ENCODE measurements around the gene ACOT9. TPM values are rescaled to one million over a fixed set of nuclear protein-coding genes. Genes with fewer than 3 reads are reported as not detected.
A peak's percentile ranks its signal among the peaks of the same experiment; 100 is the strongest.

The ACOT9 gene
- total and polyA plus RNA-seq, 5 donors from 2014 or later = 20.0 to 51.6 (median 26.3) TPM

DNA sequence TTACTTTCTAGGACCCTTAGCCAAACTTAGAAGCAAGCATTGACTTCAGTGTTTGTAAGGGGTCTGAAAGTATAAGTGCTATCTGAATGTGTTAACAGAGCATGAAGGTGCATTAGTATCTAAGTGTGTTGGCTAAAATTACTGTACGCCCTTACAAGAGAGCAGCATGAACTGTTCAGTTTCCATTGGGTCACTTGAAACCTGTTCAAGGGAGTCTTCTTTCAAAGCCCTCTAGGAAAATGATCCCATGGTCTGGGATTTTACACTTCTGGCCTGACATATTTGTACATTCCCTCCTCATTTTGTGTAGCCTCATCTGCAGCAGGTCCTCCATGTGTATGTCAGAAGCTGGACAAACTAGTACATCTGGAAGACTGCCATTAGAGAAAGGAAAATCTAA is 72.5 kb downstream of the ACOT9 start:
- Histone ChIP-seq H3K4me3 (ENCODE audit: low read depth, low read length) (no peak overlapping the region), H3K27me3 (ENCODE audit: control insufficient read depth, insufficient read depth, low read length) (no peaks in the 10 kb centered on the region), H3K9me3 (ENCODE audit: control insufficient read depth in 2 of 2, low read length in 2 of 2) (no peaks in the 10 kb centered on the region), H3K4me1 (ENCODE audit: control insufficient read depth, insufficient read depth, low read length, poor library complexity, severe bottlenecking) (peaks cover 7% of the 10 kb centered on the region), H3K27ac (ENCODE audit: insufficient read depth, low read length, poor library complexity, severe bottlenecking) (no peak overlapping the region), H3K36me3 (ENCODE audit: control insufficient read depth, insufficient read depth, low read length) (peaks cover 11% of the 10 kb centered on the region)
- DNase-seq (no peak), ATAC-seq (ENCODE audit: low read depth in 2 of 2) (no peak)
- H3K27me3 Mint-ChIP-seq = no peaks in the 10 kb centered on the region
- H3K9me3 Mint-ChIP-seq = peaks cover 0 to 2% (median 0%) of the 10 kb centered on the region in 7 donors
- H3K4me1 Mint-ChIP-seq = peaks cover 0 to 20% (median 10%) of the 10 kb centered on the region in 4 donors
- H3K36me3 Mint-ChIP-seq = no peaks in the 10 kb centered on the region
- H3K27ac Mint-ChIP-seq = no peak overlapping the region
- no peak overlapping the region for H3K4me3 Mint-ChIP-seq

DNA sequence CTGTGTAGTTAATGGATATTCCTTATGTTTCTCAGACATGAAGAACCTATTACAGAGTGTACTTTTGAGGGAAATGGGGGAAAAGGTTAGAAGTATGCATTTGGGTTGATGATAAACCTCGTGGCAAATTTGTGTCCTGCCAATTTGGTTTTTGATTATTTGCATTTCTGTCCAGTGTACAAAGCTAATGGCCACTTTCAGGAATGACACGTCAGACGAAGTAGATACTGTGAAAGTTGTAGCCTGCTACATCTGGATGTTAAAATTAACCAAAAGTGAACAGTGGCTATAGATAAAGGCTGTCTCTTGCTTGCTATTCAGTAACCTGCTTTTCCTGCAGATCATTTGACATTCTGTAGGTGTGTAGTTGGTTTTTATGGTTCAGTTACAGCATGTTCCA is 74.7 kb downstream of the ACOT9 start:
- peak overlapping the region; percentile 82 for H3K4me3 ChIP-seq (ENCODE audit: low read depth, low read length)
- H3K27me3 ChIP-seq (ENCODE audit: control insufficient read depth, insufficient read depth, low read length) = no peaks in the 10 kb centered on the region
- Mint-ChIP-seq H3K4me3 (peak overlapping the region; percentile 82 to 98 (median 90)), H3K4me1 (peaks cover 0 to 20% (median 10%) of the 10 kb centered on the region in 4 donors), H3K36me3 (no peaks in the 10 kb centered on the region), H3K9me3 (peaks cover 0 to 2% (median 0%) of the 10 kb centered on the region in 7 donors), H3K27ac (peak overlapping the region; percentile 57 to 83 (median 69)), H3K27me3 (no peaks in the 10 kb centered on the region)
- H3K4me1 ChIP-seq (ENCODE audit: control insufficient read depth, insufficient read depth, low read length, poor library complexity, severe bottlenecking) = peaks cover 7% of the 10 kb centered on the region
- ATAC-seq (ENCODE audit: low read depth in 2 of 2) (no peak), DNase-seq (no peak)
- H3K27ac ChIP-seq (ENCODE audit: insufficient read depth, low read length, poor library complexity, severe bottlenecking) = peak overlapping the region; percentile 87
- peaks cover 3% of the 10 kb centered on the region for H3K36me3 ChIP-seq (ENCODE audit: control insufficient read depth, insufficient read depth, low read length)
- no peaks in the 10 kb centered on the region for H3K9me3 ChIP-seq (ENCODE audit: control insufficient read depth in 2 of 2, low read length in 2 of 2)

DNA sequence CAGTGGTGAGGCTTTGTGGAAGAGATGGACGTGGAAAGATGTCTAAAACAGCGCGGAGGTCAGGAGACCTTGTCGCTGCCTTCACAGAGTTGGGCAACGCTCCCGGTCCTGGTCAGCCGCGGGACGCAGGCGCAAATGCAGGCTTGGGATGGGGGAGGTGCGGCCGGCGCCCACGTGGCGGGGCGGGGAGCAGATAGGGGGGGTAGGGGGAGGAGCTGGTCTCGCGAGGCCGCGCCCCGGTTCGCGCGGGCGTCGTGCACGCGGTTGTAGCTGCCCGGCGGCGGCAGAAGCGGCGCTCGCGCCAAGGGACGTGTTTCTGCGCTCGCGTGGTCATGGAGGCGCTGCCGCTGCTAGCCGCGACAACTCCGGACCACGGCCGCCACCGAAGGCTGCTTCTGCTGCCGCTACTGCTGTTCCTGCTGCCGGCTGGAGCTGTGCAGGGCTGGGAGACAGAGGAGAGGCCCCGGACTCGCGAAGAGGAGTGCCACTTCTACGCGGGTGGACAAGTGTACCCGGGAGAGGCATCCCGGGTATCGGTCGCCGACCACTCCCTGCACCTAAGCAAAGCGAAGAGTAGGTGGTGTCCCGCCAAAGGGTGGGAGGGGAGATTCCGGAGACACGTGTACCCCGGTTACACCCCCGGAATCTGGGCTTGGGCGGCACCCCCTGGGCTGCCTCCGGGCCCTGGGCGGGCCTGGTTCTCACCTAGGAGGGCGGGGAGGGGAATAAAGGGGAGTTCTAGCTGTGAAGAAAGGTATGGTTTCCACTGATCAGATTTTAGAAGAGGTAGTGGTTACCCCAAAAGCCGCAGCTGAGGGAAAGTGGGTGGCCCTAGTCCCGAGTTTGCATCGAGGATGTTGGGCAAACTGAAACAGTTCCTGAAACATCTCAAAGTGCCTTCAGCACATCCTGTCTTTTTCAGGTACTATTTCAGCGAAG is 75.6 kb downstream of the ACOT9 start, which contains the start of gene PRDX4:
TSS of gene PRDX4 (plus strand) at position 255 of the 939 bp plus-strand sequence. CDS start at position 333, 78 bp downstream.
- peak within 1 kb of the TSS; percentile 82 for H3K4me3 ChIP-seq (ENCODE audit: low read depth, low read length)
- peak; percentile 61 to 83 (median 62) for DNase-seq
- Mint-ChIP-seq H3K36me3 (no peaks in the 10 kb centered on the region), H3K9me3 (peaks cover 0 to 2% (median 0%) of the 10 kb centered on the region in 7 donors), H3K4me3 (peak within 1 kb of the TSS; percentile 82 to 98 (median 90)), H3K4me1 (peaks cover 3 to 25% (median 14%) of the 10 kb centered on the region in 4 donors), H3K27ac (peak within 1 kb of the TSS; percentile 57 to 91 (median 69)), H3K27me3 (no peaks in the 10 kb centered on the region)
- no peaks in the 10 kb centered on the region for H3K27me3 ChIP-seq (ENCODE audit: control insufficient read depth, insufficient read depth, low read length)
- H3K9me3 ChIP-seq (ENCODE audit: control insufficient read depth in 2 of 2, low read length in 2 of 2) = no peaks in the 10 kb centered on the region
- peak; percentile 88 to 89 for ATAC-seq (ENCODE audit: low read depth in 2 of 2)
- peaks cover 12% of the 10 kb centered on the region for H3K4me1 ChIP-seq (ENCODE audit: control insufficient read depth, insufficient read depth, low read length, poor library complexity, severe bottlenecking)
- H3K36me3 ChIP-seq (ENCODE audit: control insufficient read depth, insufficient read depth, low read length) = no peaks in the 10 kb centered on the region
- H3K27ac ChIP-seq (ENCODE audit: insufficient read depth, low read length, poor library complexity, severe bottlenecking) = peak within 1 kb of the TSS; percentile 87

DNA sequence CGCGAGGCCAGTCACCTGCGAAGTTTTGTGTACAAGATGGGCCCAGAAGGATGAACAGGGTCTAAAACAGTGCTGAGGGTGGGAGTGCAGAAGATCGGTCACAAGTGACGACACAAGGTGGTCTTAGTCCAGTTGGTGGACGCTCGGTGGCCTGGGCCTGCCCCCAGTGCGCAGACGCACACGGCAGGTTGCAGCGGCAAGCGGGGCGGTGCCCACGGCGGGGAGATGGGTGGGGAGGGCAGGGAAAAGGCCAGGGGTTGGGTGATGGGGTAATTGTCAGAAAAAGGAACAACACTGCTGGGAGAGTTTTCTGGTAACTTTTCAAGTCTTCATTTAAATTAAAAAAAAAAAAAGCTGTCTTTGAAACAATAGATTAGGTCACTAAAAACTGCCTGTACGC is 76.8 kb downstream of the ACOT9 start:
- Mint-ChIP-seq H3K27ac (peak overlapping the region in 1 of 3 donors; percentile 57), H3K4me1 (peaks cover 14 to 36% (median 25%) of the 10 kb centered on the region in 4 donors), H3K4me3 (peak overlapping the region in 3 of 4 donors; percentile 33 to 88 (median 80)), H3K27me3 (no peaks in the 10 kb centered on the region), H3K36me3 (no peaks in the 10 kb centered on the region), H3K9me3 (peaks cover 0 to 2% (median 0%) of the 10 kb centered on the region in 7 donors)
- Histone ChIP-seq H3K27me3 (ENCODE audit: control insufficient read depth, insufficient read depth, low read length) (no peaks in the 10 kb centered on the region), H3K9me3 (ENCODE audit: control insufficient read depth in 2 of 2, low read length in 2 of 2) (no peaks in the 10 kb centered on the region), H3K4me1 (ENCODE audit: control insufficient read depth, insufficient read depth, low read length, poor library complexity, severe bottlenecking) (peaks cover 21% of the 10 kb centered on the region), H3K4me3 (ENCODE audit: low read depth, low read length) (no peak overlapping the region), H3K36me3 (ENCODE audit: control insufficient read depth, insufficient read depth, low read length) (no peaks in the 10 kb centered on the region), H3K27ac (ENCODE audit: insufficient read depth, low read length, poor library complexity, severe bottlenecking) (no peak overlapping the region)
- ATAC-seq (ENCODE audit: low read depth in 2 of 2) = no peak
- no peak for DNase-seq

DNA sequence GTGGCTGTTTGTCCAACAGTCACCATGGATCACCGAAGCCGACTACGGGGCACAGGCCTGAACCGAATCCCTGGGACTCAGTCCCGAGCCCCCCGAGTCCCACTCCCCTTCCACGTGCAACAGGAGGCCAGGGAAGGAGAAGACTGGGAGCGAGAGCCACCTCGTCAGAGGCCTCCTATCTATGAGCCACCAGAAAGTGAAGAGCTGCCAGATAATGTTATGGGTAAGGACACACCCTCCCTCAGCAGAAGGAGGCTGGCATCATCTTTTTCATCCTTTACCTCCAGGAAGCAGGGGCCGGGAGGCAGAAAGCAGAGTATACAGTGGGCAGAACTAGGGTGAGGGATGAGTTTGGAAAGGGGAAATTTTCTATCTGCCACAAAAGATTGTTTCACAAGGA is 78.6 kb downstream of the ACOT9 start:
- Mint-ChIP-seq H3K4me3 (peak overlapping the region in 1 of 4 donors; percentile 69), H3K36me3 (no peaks in the 10 kb centered on the region), H3K9me3 (peaks cover 0 to 2% (median 0%) of the 10 kb centered on the region in 7 donors), H3K27me3 (no peaks in the 10 kb centered on the region), H3K4me1 (peaks cover 14 to 40% (median 25%) of the 10 kb centered on the region in 4 donors), H3K27ac (peak overlapping the region in 1 of 3 donors; percentile 38)
- ATAC-seq (ENCODE audit: low read depth in 2 of 2) = no peak
- H3K4me1 ChIP-seq (ENCODE audit: control insufficient read depth, insufficient read depth, low read length, poor library complexity, severe bottlenecking) = peaks cover 23% of the 10 kb centered on the region
- no peaks in the 10 kb centered on the region for H3K27me3 ChIP-seq (ENCODE audit: control insufficient read depth, insufficient read depth, low read length)
- no peak overlapping the region for H3K4me3 ChIP-seq (ENCODE audit: low read depth, low read length)
- H3K27ac ChIP-seq (ENCODE audit: insufficient read depth, low read length, poor library complexity, severe bottlenecking) = no peak overlapping the region
- H3K9me3 ChIP-seq (ENCODE audit: control insufficient read depth in 2 of 2, low read length in 2 of 2) = no peaks in the 10 kb centered on the region
- no peaks in the 10 kb centered on the region for H3K36me3 ChIP-seq (ENCODE audit: control insufficient read depth, insufficient read depth, low read length)
- DNase-seq = no peak

DNA sequence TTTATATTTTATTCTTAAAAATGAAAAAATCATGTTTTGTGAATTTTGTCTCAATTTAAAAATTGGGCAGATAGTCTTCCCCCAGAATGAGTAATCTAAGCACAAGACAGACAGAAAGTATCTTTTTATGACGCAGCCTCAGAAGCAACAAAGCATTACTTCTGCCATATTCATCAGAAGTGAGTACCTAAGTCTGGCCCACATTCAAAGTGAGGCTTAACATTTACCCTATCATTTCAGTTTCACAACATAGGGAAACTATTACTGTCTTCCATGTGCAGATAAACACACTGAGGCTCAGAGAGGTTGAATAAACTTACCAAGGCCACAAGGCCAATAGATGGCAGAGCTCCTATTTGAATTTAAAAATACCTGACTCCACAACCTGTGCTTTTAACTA is 80.2 kb downstream of the ACOT9 start:
- Histone ChIP-seq H3K36me3 (ENCODE audit: control insufficient read depth, insufficient read depth, low read length) (no peaks in the 10 kb centered on the region), H3K27me3 (ENCODE audit: control insufficient read depth, insufficient read depth, low read length) (no peaks in the 10 kb centered on the region), H3K27ac (ENCODE audit: insufficient read depth, low read length, poor library complexity, severe bottlenecking) (peak overlapping the region; percentile 43), H3K4me3 (ENCODE audit: low read depth, low read length) (peak overlapping the region; percentile 24), H3K4me1 (ENCODE audit: control insufficient read depth, insufficient read depth, low read length, poor library complexity, severe bottlenecking) (peaks cover 16% of the 10 kb centered on the region), H3K9me3 (ENCODE audit: control insufficient read depth in 2 of 2, low read length in 2 of 2) (no peaks in the 10 kb centered on the region)
- Mint-ChIP-seq H3K27me3 (no peaks in the 10 kb centered on the region), H3K4me1 (peaks cover 12 to 32% (median 21%) of the 10 kb centered on the region in 4 donors), H3K9me3 (peaks cover 0 to 2% (median 0%) of the 10 kb centered on the region in 7 donors), H3K36me3 (no peaks in the 10 kb centered on the region), H3K27ac (no peak overlapping the region), H3K4me3 (peak overlapping the region in 1 of 4 donors; percentile 50)
- ATAC-seq (ENCODE audit: low read depth in 2 of 2) = no peak
- peak in 1 of 3 donors; percentile 34 for DNase-seq

DNA sequence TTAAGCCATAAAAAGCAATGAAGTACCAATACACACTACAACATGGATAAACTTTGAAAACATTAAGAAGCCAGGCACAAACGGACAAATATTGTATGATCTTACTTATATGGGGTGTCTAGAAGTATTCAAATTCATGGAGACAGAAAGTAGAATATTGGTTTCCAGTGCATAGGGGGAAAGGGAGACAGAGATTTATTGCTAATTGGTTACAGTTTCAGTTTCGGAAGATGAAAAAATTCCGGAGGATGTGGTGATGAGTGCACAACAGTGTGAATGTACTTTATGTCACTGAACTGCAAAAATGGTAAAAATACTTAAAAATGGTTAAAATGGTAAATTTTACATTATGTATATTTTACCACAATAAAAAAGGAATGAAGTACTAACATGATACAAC is 80.9 kb downstream of the ACOT9 start:
- no peaks in the 10 kb centered on the region for H3K27me3 ChIP-seq (ENCODE audit: control insufficient read depth, insufficient read depth, low read length)
- H3K27ac ChIP-seq (ENCODE audit: insufficient read depth, low read length, poor library complexity, severe bottlenecking) = peak overlapping the region; percentile 43
- H3K9me3 ChIP-seq (ENCODE audit: control insufficient read depth in 2 of 2, low read length in 2 of 2) = no peaks in the 10 kb centered on the region
- Mint-ChIP-seq H3K27ac (peak overlapping the region; percentile 2 to 71 (median 13)), H3K27me3 (no peaks in the 10 kb centered on the region), H3K9me3 (peaks cover 0 to 2% (median 0%) of the 10 kb centered on the region in 7 donors), H3K4me3 (peak overlapping the region in 3 of 4 donors; percentile 7 to 83 (median 50)), H3K4me1 (peaks cover 12 to 31% (median 20%) of the 10 kb centered on the region in 4 donors), H3K36me3 (no peaks in the 10 kb centered on the region)
- peaks cover 16% of the 10 kb centered on the region for H3K4me1 ChIP-seq (ENCODE audit: control insufficient read depth, insufficient read depth, low read length, poor library complexity, severe bottlenecking)
- no peaks in the 10 kb centered on the region for H3K36me3 ChIP-seq (ENCODE audit: control insufficient read depth, insufficient read depth, low read length)
- DNase-seq = peak in 2 of 3 donors; percentile 34 to 69
- peak overlapping the region; percentile 60 for H3K4me3 ChIP-seq (ENCODE audit: low read depth, low read length)
- peak in 1 of 2 donors; percentile 64 for ATAC-seq (ENCODE audit: low read depth in 2 of 2)
